ENCODE data around the gene CYB561. TPM values are rescaled to one million over a fixed set of nuclear protein-coding genes. Genes with fewer than 3 reads are reported as not detected.

CYB561 gene
- total and polyA plus RNA-seq, 9 of the 15 experiments (the other 6 are each of a cell fraction or from before 2014, with no cell fraction given) = 4.0 to 30.8 (median 17.4) TPM

- in situ Hi-C loops (cut with MboI) (no loop called here), intact Hi-C loops (cut with micrococcal nuclease) (no loop called here)
- ATAC-seq (no peak), DNase-seq (ENCODE audit: extremely low read depth in 1 of 4, low spot score in 3 of 4) (no peak), FAIRE-seq (no peak)
- H4K20me1 ChIP-seq (replicated peaks; ENCODE audit: control insufficient read depth, insufficient read depth, low read length) = no peaks in the 10 kb centered on the region
- BruUV-seq (replicated peaks) = no TSS peak
- no peaks in the 10 kb centered on the region for H3K4me1 ChIP-seq (replicated peaks in 1 of 2; ENCODE audit: control insufficient read depth in 2 of 2, insufficient read depth in 2 of 2, low read length in 2 of 2)
- no peak overlapping the region for H3K4me2 ChIP-seq (ENCODE audit: insufficient read depth, low read length)
- H3K4me3 ChIP-seq = no peak overlapping the region
- H3K79me2 ChIP-seq (ENCODE audit: control insufficient read depth, insufficient read depth, low read length) = no peaks in the 10 kb centered on the region
- no peak overlapping the region for H3K9ac ChIP-seq (ENCODE audit: insufficient read depth in 1 of 2, low read depth in 2 of 2, low read length in 2 of 2)
- H3K27me3 ChIP-seq (ENCODE audit: control insufficient read depth in 2 of 2, insufficient read depth in 2 of 2, low read length in 2 of 2) = no peaks in the 10 kb centered on the region
- ChIA-PET POLR2A (interaction anchor here (0.7 kb wide), 1 partner anchor 452 kb away, joined by 3 read pairs; no protein-coding TSS in a partner anchor), CTCF (ENCODE audit: low intra/inter-chr PET ratio) (no interaction called here)
- TF ChIP-seq HDGF (IDR thresholded peaks at IDR 0.05) (no peak), IFI16 (CRISPR knock-in tag; IDR thresholded peaks at IDR 0.05) (no peak), TEAD2 (tag; IDR thresholded peaks at IDR 0.05) (no peak), ZKSCAN1 (IDR thresholded peaks at IDR 0.05; ENCODE audit: low read depth, low read length) (no peak), THRA (IDR thresholded peaks at IDR 0.05) (no peak)
- WGBS (ENCODE audit: insufficient coverage, low coverage, missing lambda C conversion rate) = 48% methylated on average over 4 of the region's 4 CpGs
- H3K9me3 ChIP-seq (replicated peaks; ENCODE audit: control insufficient read depth, insufficient read depth, low read depth, low read length) = no peaks in the 10 kb centered on the region
- no peaks in the 10 kb centered on the region for H3K9me1 ChIP-seq (ENCODE audit: control insufficient read depth, insufficient read depth, low read length)
- no peak overlapping the region for H2AFZ ChIP-seq (ENCODE audit: low read depth, low read length)
- no peaks in the 10 kb centered on the region for H3K36me3 ChIP-seq (ENCODE audit: control insufficient read depth, insufficient read depth, low read length)
- H3K27ac ChIP-seq (ENCODE audit: extremely low read depth, low read depth, low read length) = no peak overlapping the region
These were observed 58.3 kb downstream of the CYB561 start for GRCh38 chr17:63387656-63388340.
